H9 (cell line): ENCODE data around the gene ATP10B. TPM values are rescaled to one million over a fixed set of nuclear protein-coding genes. Genes with fewer than 3 reads are reported as not detected.

Experiments used
- DNase-seq: peaks from one replicate; pipeline ENCODE4 v3.0.0-alpha.2; 2017
- H2AFZ ChIP-seq: one replicate; pipeline ENCODE4 v1.6.1; 2013; ENCODE audit warnings: mild to moderate bottlenecking, low read length, control low read depth, moderate library complexity
- H2AK5ac ChIP-seq: 2 replicates; pipeline ENCODE4 v1.6.1; 2013; ENCODE audit warnings: low read length, control low read depth, mixed read lengths; ENCODE audit not compliant: insufficient read length
- H2BK120ac ChIP-seq: one replicate; pipeline ENCODE4 v1.6.1; 2013; ENCODE audit warnings: low read depth, mild to moderate bottlenecking, low read length, control low read depth, inconsistent platforms; ENCODE audit not compliant: poor library complexity, severe bottlenecking
- H2BK12ac ChIP-seq: 2 replicates; pipeline ENCODE4 v1.6.1; 2013; ENCODE audit warnings: low read length, control low read depth, mixed read lengths, low read depth; ENCODE audit not compliant: insufficient read length
- H2BK15ac ChIP-seq: 2 replicates; pipeline ENCODE4 v1.6.1; 2013; ENCODE audit warnings: low read depth, low read length, control low read depth
- H2BK20ac ChIP-seq: one replicate; pipeline ENCODE4 v1.6.1; 2013; ENCODE audit warnings: low read depth, mild to moderate bottlenecking, low read length, control low read depth, inconsistent platforms; ENCODE audit not compliant: poor library complexity, severe bottlenecking
- H2BK5ac ChIP-seq: 2 replicates; pipeline ENCODE4 v1.6.1; 2013; ENCODE audit warnings: low read length, control low read depth, mixed read lengths; ENCODE audit not compliant: insufficient read length
- H3K14ac ChIP-seq: 2 replicates; pipeline ENCODE4 v1.6.1; 2013; ENCODE audit warnings: low read length, control low read depth; ENCODE audit not compliant: insufficient read depth
- H3K18ac ChIP-seq: 2 replicates; pipeline ENCODE4 v1.6.1; 2013; ENCODE audit warnings: low read depth, mild to moderate bottlenecking, mixed read lengths, low read length, control low read depth; ENCODE audit not compliant: insufficient read length
- H3K23ac ChIP-seq: 2 replicates; pipeline ENCODE4 v1.6.1; 2013; ENCODE audit warnings: low read length, control low read depth, mixed read lengths, low read depth; ENCODE audit not compliant: insufficient read length
- H3K23me2 ChIP-seq: 2 replicates; pipeline ENCODE4 v1.6.1; 2013; ENCODE audit warnings: low read depth, mild to moderate bottlenecking, mixed read lengths, low read length, control low read depth; ENCODE audit not compliant: insufficient read length, poor library complexity, severe bottlenecking
- H3K27ac ChIP-seq: 2 replicates; pipeline ENCODE4 v1.5.1; 2013; ENCODE audit warnings: low read length, control low read depth, mixed read lengths, low read depth; ENCODE audit not compliant: insufficient read length
- H3K27me3 ChIP-seq: 2 replicates; pipeline ENCODE4 v1.6.1; 2013; ENCODE audit warnings: low read length, control low read depth, inconsistent platforms; ENCODE audit not compliant: insufficient read depth
- H3K4ac ChIP-seq: 2 replicates; pipeline ENCODE4 v1.6.1; 2013; ENCODE audit warnings: low read depth, mild to moderate bottlenecking, control low read depth, inconsistent platforms, low read length, moderate library complexity
- H3K4me1 ChIP-seq: 2 replicates; pipeline ENCODE4 v1.6.1; 2013; ENCODE audit warnings: low read length, control low read depth, inconsistent platforms; ENCODE audit not compliant: insufficient read depth
- H3K4me2 ChIP-seq: 2 replicates; pipeline ENCODE4 v1.6.1; 2013; ENCODE audit warnings: low read length, control low read depth, mixed read lengths; ENCODE audit not compliant: insufficient read length, insufficient read depth
- H3K56ac ChIP-seq: 2 replicates; pipeline ENCODE4 v1.6.1; 2013; ENCODE audit warnings: low read depth, mild to moderate bottlenecking, mixed read lengths, low read length, control low read depth; ENCODE audit not compliant: insufficient read length
- H3K79me1 ChIP-seq: 2 replicates; pipeline ENCODE4 v1.6.1; 2013; ENCODE audit warnings: low read depth, mild to moderate bottlenecking, moderate library complexity, low read length, control low read depth, inconsistent platforms; ENCODE audit not compliant: insufficient read depth, poor library complexity, severe bottlenecking
- H3K79me2 ChIP-seq: 2 replicates; pipeline ENCODE4 v1.6.1; 2013; ENCODE audit warnings: low read length, control low read depth, inconsistent platforms; ENCODE audit not compliant: insufficient read depth
- H3K9ac ChIP-seq: 2 replicates; pipeline ENCODE4 v1.6.1; 2013; ENCODE audit warnings: low read length, control low read depth, mixed read lengths; ENCODE audit not compliant: insufficient read length; ENCODE audit errors: extremely low read depth
- H3K9me3 ChIP-seq: one replicate; pipeline ENCODE4 v1.6.1; 2013; ENCODE audit warnings: low read depth, low read length, inconsistent platforms; ENCODE audit not compliant: control insufficient read depth
- H3T11ph ChIP-seq: one replicate; pipeline ENCODE4 v1.6.1; 2013; ENCODE audit warnings: mild to moderate bottlenecking, low read length, control low read depth, inconsistent platforms
- H4K20me1 ChIP-seq: one replicate; pipeline ENCODE4 v1.6.1; 2013; ENCODE audit not compliant: control insufficient read depth, insufficient read length, insufficient read depth
- H4K5ac ChIP-seq: 2 replicates; pipeline ENCODE4 v1.6.1; 2013; ENCODE audit warnings: low read depth, mild to moderate bottlenecking, mixed read lengths, low read length, control low read depth; ENCODE audit not compliant: insufficient read length
- H4K8ac ChIP-seq: replicated peaks from 2 replicates; pipeline ENCODE4 v1.6.1; 2013; ENCODE audit warnings: low read length, control low read depth, mixed read lengths, low read depth; ENCODE audit not compliant: insufficient read length
- H4K91ac ChIP-seq: 2 replicates; pipeline ENCODE4 v1.6.1; 2013; ENCODE audit warnings: low read depth, mild to moderate bottlenecking, moderate library complexity, mixed read lengths, low read length, control low read depth; ENCODE audit not compliant: insufficient read length
- H3K27ac Mint-ChIP-seq, 3 experiments: 2 replicates in 2 of 3; 3 replicates in 1 of 3; pipeline ENCODE4 v1.8.0; 2020 to 2021; ENCODE audit warnings: mixed read lengths in 3 of 3, mild to moderate bottlenecking in 1 of 3, moderate library complexity in 1 of 3
- H3K27me3 Mint-ChIP-seq: 2 replicates; pipeline ENCODE4 v1.8.0; 2021; ENCODE audit warnings: low read depth, mild to moderate bottlenecking, moderate library complexity, mixed read lengths
- H3K36me3 Mint-ChIP-seq, 3 experiments: 2 replicates in 2 of 3; 3 replicates in 1 of 3; pipeline ENCODE4 v1.8.0; 2020 to 2021; ENCODE audit warnings: low read depth in 3 of 3, mixed read lengths in 3 of 3; ENCODE audit not compliant: insufficient read depth in 1 of 3
- H3K4me1 Mint-ChIP-seq, 2 experiments: 2 replicates each; pipeline ENCODE4 v1.8.0; 2020; ENCODE audit warnings: mixed read lengths in 2 of 2
- H3K4me3 Mint-ChIP-seq, 2 experiments: 2 replicates in 1 of 2; 3 replicates in 1 of 2; pipeline ENCODE4 v1.8.0; 2020 to 2021; ENCODE audit warnings: mild to moderate bottlenecking in 2 of 2, mixed read lengths in 2 of 2, moderate library complexity in 1 of 2
- H3K9me3 Mint-ChIP-seq, 2 experiments: 2 replicates in 1 of 2; 3 replicates in 1 of 2; pipeline ENCODE4 v1.8.0; 2020; ENCODE audit warnings: mild to moderate bottlenecking in 2 of 2, mixed read lengths in 2 of 2, moderate library complexity in 1 of 2
- WGBS: extraction: QIAGEN DNeasy Blood & Tissue Kit; methylation state at CpG from one replicate; pipeline ENCODE4 v1.1.7; 2013; ENCODE audit warnings: missing lambda C conversion rate, low lambda C conversion rate, mixed read lengths; ENCODE audit not compliant: insufficient read length; ENCODE audit errors: extremely low coverage; 5-methylcytosine and 5-hydroxymethylcytosine counted together
- total RNA-seq: library from RNA; stranded (reverse); gene quantifications from 2 replicates; pipeline ENCODE4 v1.2.1, GENCODE V29; 2021
- TF ChIP-seq, protein P1 (sequence below): fragments of 200-600 bp; sonication (generic); conservative IDR thresholded peaks from 3 replicates; pipeline ENCODE4 v1.8.0; 2021; ENCODE audit warnings: antibody characterized with exemption, mild to moderate bottlenecking

Gene ATP10B
- total RNA-seq, 1 experiment from 2014 or later, result 0.42 TPM

DNA sequence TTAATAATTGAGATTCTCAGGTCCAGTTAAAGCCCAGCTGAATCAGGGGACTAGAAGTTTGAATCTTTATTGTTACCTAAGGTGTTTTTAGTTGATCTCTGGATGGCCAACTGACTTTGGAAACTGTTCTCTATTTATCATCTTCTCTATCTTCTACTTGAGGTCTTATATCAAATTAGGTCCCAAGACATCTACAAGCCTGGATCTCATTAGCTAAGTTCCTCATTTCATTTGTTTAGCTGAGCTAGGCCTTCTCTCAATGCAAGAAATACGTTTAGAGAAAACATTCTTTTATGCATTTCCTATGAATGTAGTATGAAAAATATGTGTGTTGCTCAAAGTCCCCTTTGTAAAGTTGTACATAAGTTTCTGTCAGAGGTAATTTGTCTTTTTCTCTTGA lies 233.7 kb downstream of the ATP10B start:
- WGBS, result no CpG with 5 or more reads among the region's 1 CpG
- Histone ChIP-seq H2BK15ac (no peak overlapping the region), H3K79me2 (no peaks in the 10 kb centered on the region), H3K56ac (no peak overlapping the region), H3K27ac (no peak overlapping the region), H3K4me1 (no peaks in the 10 kb centered on the region), H3K79me1 (no peaks in the 10 kb centered on the region), H3K9ac (no peak overlapping the region), H3K27me3 (no peaks in the 10 kb centered on the region), H3K9me3 (no peaks in the 10 kb centered on the region), H3T11ph (no peak overlapping the region), H3K18ac (no peak overlapping the region), H2BK5ac (no peak overlapping the region), H2BK120ac (no peak overlapping the region), H2BK12ac (no peak overlapping the region), H2AFZ (no peak overlapping the region), H3K4ac (no peak overlapping the region), H4K5ac (no peak overlapping the region), H4K8ac (no peak overlapping the region), H3K23me2 (no peaks in the 10 kb centered on the region), H4K20me1 (no peaks in the 10 kb centered on the region), H2AK5ac (no peak overlapping the region), H3K14ac (no peak overlapping the region), H3K23ac (no peak overlapping the region), H4K91ac (no peak overlapping the region), H3K4me2 (no peak overlapping the region), H2BK20ac (no peak overlapping the region)
- TF ChIP-seq, protein P1, sequence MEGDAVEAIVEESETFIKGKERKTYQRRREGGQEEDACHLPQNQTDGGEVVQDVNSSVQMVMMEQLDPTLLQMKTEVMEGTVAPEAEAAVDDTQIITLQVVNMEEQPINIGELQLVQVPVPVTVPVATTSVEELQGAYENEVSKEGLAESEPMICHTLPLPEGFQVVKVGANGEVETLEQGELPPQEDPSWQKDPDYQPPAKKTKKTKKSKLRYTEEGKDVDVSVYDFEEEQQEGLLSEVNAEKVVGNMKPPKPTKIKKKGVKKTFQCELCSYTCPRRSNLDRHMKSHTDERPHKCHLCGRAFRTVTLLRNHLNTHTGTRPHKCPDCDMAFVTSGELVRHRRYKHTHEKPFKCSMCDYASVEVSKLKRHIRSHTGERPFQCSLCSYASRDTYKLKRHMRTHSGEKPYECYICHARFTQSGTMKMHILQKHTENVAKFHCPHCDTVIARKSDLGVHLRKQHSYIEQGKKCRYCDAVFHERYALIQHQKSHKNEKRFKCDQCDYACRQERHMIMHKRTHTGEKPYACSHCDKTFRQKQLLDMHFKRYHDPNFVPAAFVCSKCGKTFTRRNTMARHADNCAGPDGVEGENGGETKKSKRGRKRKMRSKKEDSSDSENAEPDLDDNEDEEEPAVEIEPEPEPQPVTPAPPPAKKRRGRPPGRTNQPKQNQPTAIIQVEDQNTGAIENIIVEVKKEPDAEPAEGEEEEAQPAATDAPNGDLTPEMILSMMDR, result no peak
- no peak overlapping the region for H3K4me3 Mint-ChIP-seq
- no peaks in the 10 kb centered on the region for H3K27me3 Mint-ChIP-seq
- H3K4me1 Mint-ChIP-seq, result no peaks in the 10 kb centered on the region
- H3K9me3 Mint-ChIP-seq, result no peaks in the 10 kb centered on the region
- no peaks in the 10 kb centered on the region for H3K36me3 Mint-ChIP-seq
- no peak for DNase-seq
- no peak overlapping the region for H3K27ac Mint-ChIP-seq
